DND-41 (cell line): ENCODE data around the gene FIGLA.

Experiments used
- ATAC-seq: fragments of 200-7000 bp; cut with Tn5 transposase; 3 replicates; pipeline ENCODE4 v1.9.1; 2021; ENCODE audit warnings: low read depth; ENCODE audit not compliant: insufficient read depth
- DNase-seq: peaks from one replicate; pipeline ENCODE4 v3.0.0-alpha.2; 2020
- H2AFZ ChIP-seq: 2 replicates; pipeline ENCODE4 v1.6.0; 2012; ENCODE audit warnings: low read depth, low read length
- H3K27ac ChIP-seq: 2 replicates; pipeline ENCODE4 v1.5.1; 2012; ENCODE audit warnings: low read length, inconsistent platforms
- H3K27me3 ChIP-seq: fragments of 200-600 bp; sonication (generic); 2 replicates; pipeline ENCODE4 v1.6.0; 2012; ENCODE audit warnings: low read length, mild to moderate bottlenecking, inconsistent platforms; ENCODE audit not compliant: insufficient read depth, poor library complexity
- H3K36me3 ChIP-seq: 2 replicates; pipeline ENCODE4 v1.5.1; 2012; ENCODE audit warnings: low read length, inconsistent platforms; ENCODE audit not compliant: insufficient read depth
- H3K4me1 ChIP-seq: 2 replicates; pipeline ENCODE4 v1.5.1; 2012; ENCODE audit warnings: mild to moderate bottlenecking, low read length; ENCODE audit not compliant: insufficient read depth
- H3K4me2 ChIP-seq: 2 replicates; pipeline ENCODE4 v1.6.0; 2012; ENCODE audit warnings: mild to moderate bottlenecking, moderate library complexity, low read length, inconsistent platforms; ENCODE audit not compliant: insufficient read depth
- H3K4me3 ChIP-seq, 2 experiments: fragments of 200-600 bp in 1 of 2; shearing (Covaris generic) in 1 of 2; 2 replicates each; pipeline ENCODE4 v1.5.1; 2012 to 2016; ENCODE audit warnings: inconsistent platforms in 2 of 2, low read length in 2 of 2, mild to moderate bottlenecking in 2 of 2, low read depth in 1 of 2, moderate library complexity in 1 of 2
- H3K79me2 ChIP-seq: 2 replicates; pipeline ENCODE4 v1.6.0; 2012; ENCODE audit warnings: low read length, inconsistent platforms; ENCODE audit not compliant: insufficient read depth
- H3K9ac ChIP-seq: 2 replicates; pipeline ENCODE4 v1.6.0; 2012; ENCODE audit warnings: low read depth, mild to moderate bottlenecking, inconsistent platforms, low read length, moderate library complexity
- H3K9me3 ChIP-seq: 2 replicates; pipeline ENCODE4 v1.5.1; 2012; ENCODE audit warnings: low read length, moderate library complexity, mild to moderate bottlenecking, inconsistent platforms; ENCODE audit not compliant: insufficient read depth, severe bottlenecking
- H4K20me1 ChIP-seq: 2 replicates; pipeline ENCODE4 v1.6.0; 2012; ENCODE audit warnings: low read length; ENCODE audit not compliant: insufficient read depth
- CTCF ChIP-seq: IDR thresholded peaks from 2 replicates; pipeline ENCODE4 v1.5.1; 2012; ENCODE audit warnings: borderline replicate concordance, low read length, moderate library complexity, mild to moderate bottlenecking; ENCODE audit not compliant: poor library complexity, severe bottlenecking; ENCODE audit errors: extremely low read depth
- EZH2 ChIP-seq: IDR thresholded peaks from 3 replicates; pipeline ENCODE4 v1.6.1; 2012; ENCODE audit warnings: borderline replicate concordance, low read depth, mild to moderate bottlenecking, moderate library complexity, low read length, inconsistent platforms; ENCODE audit not compliant: severe bottlenecking

FIGLA gene

DNA sequence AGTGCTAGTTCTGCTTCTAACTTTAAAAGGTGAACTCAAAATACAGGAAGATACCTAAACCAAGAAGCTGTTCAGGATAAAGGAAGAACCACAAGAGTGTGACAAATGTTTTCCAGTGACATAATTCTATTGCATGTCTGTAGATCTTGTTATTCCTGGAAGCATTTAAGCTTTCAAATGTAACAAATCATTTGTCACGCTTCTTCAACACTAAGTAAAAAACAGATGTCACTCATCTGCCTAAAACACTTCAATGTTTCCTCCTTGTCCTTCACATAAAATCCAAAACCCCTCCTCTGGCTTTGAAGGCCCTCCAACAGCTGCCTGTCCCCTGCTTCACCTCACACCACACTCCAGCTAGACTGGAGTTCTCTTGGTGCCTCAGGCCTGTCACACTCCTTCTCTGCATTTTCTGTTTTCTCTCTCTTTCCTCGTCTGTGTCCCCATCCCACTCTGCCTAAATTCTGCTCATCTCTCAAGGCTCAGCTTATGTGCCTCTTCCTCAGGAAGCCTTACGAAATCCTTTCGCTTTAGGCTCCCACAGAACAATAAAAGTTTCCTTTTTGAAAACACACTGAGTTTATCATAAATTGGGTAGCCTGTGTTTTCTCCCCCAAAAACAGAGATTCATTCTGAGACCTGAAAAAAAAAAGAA, 36.4 kb upstream of the FIGLA start:
- no peak overlapping the region for H3K4me2 ChIP-seq
- no peak overlapping the region for H3K4me3 ChIP-seq
- no peak overlapping the region for H3K9ac ChIP-seq
- no peak overlapping the region for H3K27ac ChIP-seq
- TF ChIP-seq EZH2 (no peak), CTCF (no peak)
- H2AFZ ChIP-seq, result no peak overlapping the region
- no peaks in the 10 kb centered on the region for H3K4me1 ChIP-seq
- no peaks in the 10 kb centered on the region for H3K36me3 ChIP-seq
- DNase-seq (no peak), ATAC-seq (no peak)
- no peaks in the 10 kb centered on the region for H3K79me2 ChIP-seq
- H3K27me3 ChIP-seq, result peaks cover 18% of the 10 kb centered on the region
- H3K9me3 ChIP-seq, result no peaks in the 10 kb centered on the region
- no peaks in the 10 kb centered on the region for H4K20me1 ChIP-seq

DNA sequence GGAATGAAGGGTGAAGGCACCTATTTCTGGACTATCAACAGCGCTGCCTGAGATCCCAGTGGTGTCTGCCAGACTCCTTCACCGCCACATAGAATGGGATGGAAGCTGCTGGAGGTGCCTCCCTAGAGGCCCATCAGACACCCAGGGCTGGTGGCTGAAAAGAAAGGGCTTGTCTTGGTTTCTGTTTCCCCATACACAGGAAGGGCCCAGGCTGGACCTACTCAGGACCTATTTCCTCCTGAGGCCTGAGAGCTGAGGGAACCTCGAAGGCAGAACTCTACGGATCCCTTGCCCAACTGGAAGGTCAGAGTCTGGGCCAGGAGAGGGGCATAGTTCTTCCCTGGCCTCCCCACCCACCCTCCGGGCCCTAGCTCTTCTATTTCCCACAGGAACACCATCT, 32.8 kb upstream of the FIGLA start:
- DNase-seq, result no peak
- Histone ChIP-seq H3K4me2 (no peak overlapping the region), H4K20me1 (no peaks in the 10 kb centered on the region), H3K79me2 (no peaks in the 10 kb centered on the region), H3K9ac (no peak overlapping the region), H2AFZ (no peak overlapping the region), H3K36me3 (no peaks in the 10 kb centered on the region), H3K4me3 (no peak overlapping the region), H3K27ac (no peak overlapping the region), H3K27me3 (peaks cover 28% of the 10 kb centered on the region), H3K4me1 (no peaks in the 10 kb centered on the region), H3K9me3 (no peaks in the 10 kb centered on the region)
- TF ChIP-seq CTCF, result no peak
- no peak for ATAC-seq

GRCh38 chr2:70822843-70823242, 32.4 kb upstream of the FIGLA start:
- Histone ChIP-seq H3K36me3 (no peaks in the 10 kb centered on the region), H3K4me3 (no peak overlapping the region), H3K4me2 (no peak overlapping the region), H3K79me2 (no peaks in the 10 kb centered on the region), H3K27me3 (peaks cover 25% of the 10 kb centered on the region), H2AFZ (no peak overlapping the region), H3K4me1 (no peaks in the 10 kb centered on the region), H4K20me1 (no peaks in the 10 kb centered on the region), H3K27ac (no peak overlapping the region), H3K9ac (no peak overlapping the region), H3K9me3 (no peaks in the 10 kb centered on the region)
- TF ChIP-seq CTCF (no peak), EZH2 (no peak)
- ATAC-seq, result no peak
- DNase-seq, result no peak

GRCh38 chr2:70820499-70820898, 30.1 kb upstream of the FIGLA start, which contains the start of gene CLEC4F:
Gene CLEC4F, minus strand, starts transcription at chr2:70820599. Its CDS starts 76 bp downstream, at chr2:70820523.
- Histone ChIP-seq H3K4me1 (no peaks in the 10 kb centered on the region), H3K4me2 (no peak within 1 kb of the TSS), H3K9ac (no peak within 1 kb of the TSS), H2AFZ (no peak within 1 kb of the TSS), H3K36me3 (no peaks in the 10 kb centered on the region), H3K27ac (no peak within 1 kb of the TSS), H3K79me2 (no peaks in the 10 kb centered on the region), H4K20me1 (no peaks in the 10 kb centered on the region), H3K4me3 (no peak within 1 kb of the TSS), H3K9me3 (no peaks in the 10 kb centered on the region), H3K27me3 (peaks cover 37% of the 10 kb centered on the region)
- no peak for ATAC-seq
- no peak for DNase-seq
- TF ChIP-seq CTCF, result no peak
- TF ChIP-seq EZH2, result no peak
